Neural crest cell (in vitro differentiated cells): ENCODE measurements around the gene PNMA1. TPM values are rescaled to one million over a fixed set of nuclear protein-coding genes. Genes with fewer than 3 reads are reported as not detected.
A peak's percentile ranks its signal among the peaks of the same experiment; 100 is the strongest.

Experiments used
- DNase-seq: peaks from one replicate; pipeline ENCODE4 v3.0.0; 2021; ENCODE audit warnings: low read depth, mixed read lengths, low spot score
- H3K27ac Mint-ChIP-seq: one replicate; pipeline ENCODE4 v1.8.0; 2021; ENCODE audit warnings: mild to moderate bottlenecking, mixed read lengths; ENCODE audit not compliant: unreplicated experiment
- H3K27me3 Mint-ChIP-seq: 2 replicates; pipeline ENCODE4 v1.8.0; 2021; ENCODE audit warnings: low read depth, mild to moderate bottlenecking, mixed read lengths
- H3K36me3 Mint-ChIP-seq: 2 replicates; pipeline ENCODE4 v1.8.0; 2021; ENCODE audit warnings: low read depth, mild to moderate bottlenecking, mixed read lengths
- H3K4me1 Mint-ChIP-seq: 2 replicates; pipeline ENCODE4 v1.8.0; 2021; ENCODE audit warnings: mixed read lengths
- H3K4me3 Mint-ChIP-seq: one replicate; pipeline ENCODE4 v1.8.0; 2021; ENCODE audit warnings: mild to moderate bottlenecking, mixed read lengths
- H3K9me3 Mint-ChIP-seq: 2 replicates; pipeline ENCODE4 v1.8.0; 2021; ENCODE audit warnings: mixed read lengths
- total RNA-seq: library from RNA; stranded (reverse); gene quantifications from 2 replicates; pipeline ENCODE4 v1.2.1, GENCODE V29; 2021
- TF ChIP-seq, protein P1 (sequence below): fragments of 200-600 bp; sonication (generic); conservative IDR thresholded peaks from 2 replicates; pipeline ENCODE4 v1.5.0; 2021; ENCODE audit warnings: antibody characterized with exemption, mild to moderate bottlenecking

The PNMA1 gene
- total RNA-seq, 1 donor from 2014 or later: 97.4 TPM

DNA sequence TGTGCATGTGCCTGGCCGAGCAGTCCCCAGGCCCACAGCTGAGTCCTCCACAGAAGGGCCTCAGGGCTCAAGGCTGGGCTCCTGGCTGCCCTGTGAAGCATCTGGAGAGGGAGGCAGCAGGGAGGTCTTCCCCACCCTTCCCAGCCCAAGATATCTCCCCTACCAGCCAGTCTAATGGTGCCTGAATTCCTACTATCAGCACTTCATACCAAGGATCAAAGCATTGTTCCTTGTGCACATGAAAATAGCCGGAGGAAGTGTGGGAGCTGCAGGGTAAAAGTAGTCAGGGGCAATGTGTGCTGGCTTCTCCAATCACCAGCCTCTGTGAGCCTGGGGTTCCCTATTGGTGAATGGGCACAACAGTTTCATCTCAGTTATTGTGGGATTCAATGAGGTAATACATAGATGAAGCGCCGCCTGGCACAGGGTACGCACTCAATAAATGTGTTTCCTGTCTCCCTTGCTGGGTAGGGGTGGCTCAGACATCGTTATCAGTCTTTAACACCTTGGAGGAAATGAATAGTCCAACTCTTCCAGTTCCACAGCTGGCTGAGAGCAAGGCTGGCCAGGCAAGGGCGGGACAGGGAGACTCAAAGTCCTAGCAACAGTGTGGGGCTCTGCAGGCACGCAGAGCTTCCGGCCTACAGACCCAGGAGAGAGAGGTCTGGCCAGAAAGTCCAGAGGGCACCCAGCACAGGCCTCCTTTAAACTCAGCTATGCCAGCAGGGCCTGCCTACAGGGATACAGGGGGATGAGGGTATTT, 39.1 kb upstream of the PNMA1 start:
- no peak for DNase-seq
- TF ChIP-seq, protein P1, sequence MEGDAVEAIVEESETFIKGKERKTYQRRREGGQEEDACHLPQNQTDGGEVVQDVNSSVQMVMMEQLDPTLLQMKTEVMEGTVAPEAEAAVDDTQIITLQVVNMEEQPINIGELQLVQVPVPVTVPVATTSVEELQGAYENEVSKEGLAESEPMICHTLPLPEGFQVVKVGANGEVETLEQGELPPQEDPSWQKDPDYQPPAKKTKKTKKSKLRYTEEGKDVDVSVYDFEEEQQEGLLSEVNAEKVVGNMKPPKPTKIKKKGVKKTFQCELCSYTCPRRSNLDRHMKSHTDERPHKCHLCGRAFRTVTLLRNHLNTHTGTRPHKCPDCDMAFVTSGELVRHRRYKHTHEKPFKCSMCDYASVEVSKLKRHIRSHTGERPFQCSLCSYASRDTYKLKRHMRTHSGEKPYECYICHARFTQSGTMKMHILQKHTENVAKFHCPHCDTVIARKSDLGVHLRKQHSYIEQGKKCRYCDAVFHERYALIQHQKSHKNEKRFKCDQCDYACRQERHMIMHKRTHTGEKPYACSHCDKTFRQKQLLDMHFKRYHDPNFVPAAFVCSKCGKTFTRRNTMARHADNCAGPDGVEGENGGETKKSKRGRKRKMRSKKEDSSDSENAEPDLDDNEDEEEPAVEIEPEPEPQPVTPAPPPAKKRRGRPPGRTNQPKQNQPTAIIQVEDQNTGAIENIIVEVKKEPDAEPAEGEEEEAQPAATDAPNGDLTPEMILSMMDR: no peak
- Mint-ChIP-seq H3K36me3 (no peaks in the 10 kb centered on the region), H3K27me3 (no peaks in the 10 kb centered on the region), H3K9me3 (no peaks in the 10 kb centered on the region), H3K4me1 (peaks cover 71% of the 10 kb centered on the region), H3K4me3 (peak overlapping the region; percentile 74), H3K27ac (peak overlapping the region; percentile 81)

DNA sequence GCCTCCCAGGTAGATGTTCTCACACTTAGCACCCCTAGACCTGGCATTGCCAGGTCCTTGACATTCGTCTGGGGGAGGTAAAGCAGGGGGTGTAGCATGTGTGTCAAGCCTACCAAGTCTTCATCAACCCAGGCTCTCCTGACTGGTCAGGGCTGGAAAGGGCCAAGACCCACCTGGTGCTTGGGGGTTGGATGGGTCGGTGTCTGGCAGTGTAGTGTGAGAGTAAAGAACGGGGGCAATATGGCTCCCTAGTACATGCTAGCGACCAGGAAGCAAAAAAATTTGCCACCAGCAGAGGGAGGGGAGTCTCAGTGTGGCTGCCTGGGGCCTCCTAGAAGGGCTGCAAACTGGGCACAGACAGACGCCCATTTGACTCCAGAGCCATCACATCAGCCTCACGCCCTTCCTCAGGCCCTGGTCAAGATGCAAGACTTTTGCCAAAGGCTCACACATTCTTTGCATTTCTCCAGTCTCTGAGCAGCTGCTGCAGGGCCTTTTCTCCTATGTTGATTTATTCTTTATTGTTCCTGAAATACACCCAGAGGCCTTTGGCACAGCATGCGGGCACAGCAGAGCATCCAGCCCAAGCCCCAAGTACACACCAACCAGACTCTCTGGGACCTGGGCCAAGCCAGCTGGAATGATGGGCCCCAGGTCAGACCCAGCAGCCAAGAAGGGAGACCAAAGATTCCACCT, 38.3 kb upstream of the PNMA1 start:
- H3K4me1 Mint-ChIP-seq: peaks cover 64% of the 10 kb centered on the region

DNA sequence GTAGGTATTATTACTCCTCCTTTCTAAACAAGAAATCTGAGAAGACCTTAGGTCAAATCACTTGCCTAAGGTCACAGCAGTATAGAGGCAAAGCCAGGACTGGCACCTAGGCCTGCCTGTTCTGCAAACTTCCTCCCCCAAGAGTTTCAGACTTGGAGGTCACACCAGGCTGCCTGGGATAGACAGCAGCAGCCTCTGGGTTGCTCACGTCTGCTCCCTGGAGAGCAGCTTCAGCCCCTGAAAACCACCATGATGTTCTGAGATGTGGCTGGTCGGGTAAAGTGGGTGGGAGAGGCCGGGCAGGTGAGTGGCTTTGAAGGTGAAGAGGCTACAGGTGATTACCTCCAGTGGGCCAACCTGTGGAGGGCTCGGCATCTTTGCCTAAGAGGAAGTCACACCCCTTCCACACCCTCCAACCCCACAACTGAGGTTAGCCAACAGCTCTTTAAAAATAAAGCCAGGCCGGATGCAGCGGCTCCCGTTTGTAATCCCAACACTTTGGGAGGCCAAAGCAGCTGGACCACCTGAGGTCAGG, 37.0 kb upstream of the PNMA1 start:
- Mint-ChIP-seq H3K36me3 (no peaks in the 10 kb centered on the region), H3K27me3 (no peaks in the 10 kb centered on the region), H3K4me1 (peaks cover 64% of the 10 kb centered on the region), H3K9me3 (no peaks in the 10 kb centered on the region), H3K27ac (no peak overlapping the region), H3K4me3 (no peak overlapping the region)
- no peak for DNase-seq
- TF ChIP-seq, protein P1: no peak

More for the DNA sequence above, 38.3 kb upstream of the PNMA1 start:
- H3K4me3 Mint-ChIP-seq: peak overlapping the region; percentile 74
- no peaks in the 10 kb centered on the region for H3K9me3 Mint-ChIP-seq
- TF ChIP-seq, protein P1: peak; percentile 41
- no peaks in the 10 kb centered on the region for H3K27me3 Mint-ChIP-seq
- no peak for DNase-seq
- no peaks in the 10 kb centered on the region for H3K36me3 Mint-ChIP-seq
- H3K27ac Mint-ChIP-seq: no peak overlapping the region

DNA sequence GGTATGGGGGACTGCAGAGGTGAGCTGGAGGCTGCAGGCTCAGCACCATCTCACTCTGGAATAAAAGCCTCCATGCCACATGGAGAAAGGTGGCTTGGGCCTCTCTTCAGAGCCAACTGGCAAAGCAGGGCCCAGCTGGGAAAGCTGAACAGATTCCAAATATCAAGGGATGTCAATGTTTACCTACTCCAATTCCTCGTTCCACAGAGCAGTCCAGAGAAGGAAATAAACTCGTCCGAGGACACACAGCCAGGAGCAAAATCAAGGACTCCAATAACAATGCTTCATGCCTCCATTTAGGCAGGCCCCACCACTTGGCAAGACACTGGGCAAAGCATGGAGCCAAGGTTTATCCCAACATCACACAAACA, 36.3 kb upstream of the PNMA1 start:
- H3K4me1 Mint-ChIP-seq: peaks cover 57% of the 10 kb centered on the region
- H3K27ac Mint-ChIP-seq: peak overlapping the region; percentile 62
- no peak for DNase-seq

DNA sequence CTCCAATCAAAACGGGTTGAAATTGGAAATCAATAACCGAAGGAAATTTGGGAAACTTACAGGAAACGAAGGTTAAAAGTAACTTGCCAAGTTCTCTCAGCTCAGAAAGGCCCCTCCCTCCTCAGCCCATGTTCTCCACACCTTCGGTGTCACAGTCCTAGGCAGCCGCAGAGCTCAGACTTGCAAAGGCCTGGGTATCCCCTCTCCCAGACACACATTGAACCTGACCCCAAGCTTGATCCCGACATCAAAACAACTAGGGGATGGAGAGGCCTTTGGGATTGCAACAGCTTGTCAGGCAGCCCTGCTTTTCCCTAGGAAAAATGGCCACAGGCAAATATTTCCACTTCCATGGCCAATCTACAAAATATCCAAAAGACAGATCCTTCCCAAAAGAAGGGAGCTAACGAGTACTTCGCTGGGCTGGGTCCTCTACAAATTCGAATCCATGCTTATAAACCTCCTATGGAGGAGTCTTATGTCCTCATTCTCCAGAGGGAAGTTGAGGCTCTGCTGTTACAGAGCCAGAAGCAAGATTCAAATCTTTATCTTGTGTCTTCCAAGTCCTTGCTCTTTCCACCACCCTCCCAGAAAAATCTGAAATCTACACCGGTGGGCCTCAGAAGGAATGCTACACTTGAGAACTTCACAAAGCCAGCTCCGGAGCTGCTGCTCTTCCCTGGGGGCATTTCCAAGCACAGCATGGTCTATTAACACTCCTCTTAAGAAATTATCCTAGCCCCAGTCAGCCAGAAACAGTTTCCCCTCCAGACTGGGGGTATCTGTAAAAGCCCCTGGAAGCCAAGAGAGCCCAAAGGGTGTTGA, 35.7 kb upstream of the PNMA1 start:
- no peaks in the 10 kb centered on the region for H3K36me3 Mint-ChIP-seq
- no peak for DNase-seq
- H3K4me3 Mint-ChIP-seq: no peak overlapping the region
- H3K4me1 Mint-ChIP-seq: peaks cover 51% of the 10 kb centered on the region
- TF ChIP-seq, protein P1: no peak
- no peaks in the 10 kb centered on the region for H3K27me3 Mint-ChIP-seq
- no peaks in the 10 kb centered on the region for H3K9me3 Mint-ChIP-seq
- H3K27ac Mint-ChIP-seq: no peak overlapping the region

More for the DNA sequence above, 36.3 kb upstream of the PNMA1 start:
- H3K9me3 Mint-ChIP-seq: no peaks in the 10 kb centered on the region
- H3K4me3 Mint-ChIP-seq: no peak overlapping the region
- H3K36me3 Mint-ChIP-seq: no peaks in the 10 kb centered on the region
- TF ChIP-seq, protein P1: no peak
- H3K27me3 Mint-ChIP-seq: no peaks in the 10 kb centered on the region
